HG03342 (cell line): Measurements from ENCODE around the gene BOD1L1.
"Not testable (repeated sequence)": the region's sequence is repeated elsewhere in the genome, so short reads cannot be mapped to it uniquely, and the experiment has no call there.

Experiments
- ATAC-seq: cut with Tn5 transposase; IDR thresholded peaks from one replicate; pipeline ENCODE4 v1.9.1; 2021; ENCODE audit warnings: mild to moderate bottlenecking, moderate library complexity; ENCODE audit not compliant: unreplicated experiment

Gene BOD1L1

DNA sequence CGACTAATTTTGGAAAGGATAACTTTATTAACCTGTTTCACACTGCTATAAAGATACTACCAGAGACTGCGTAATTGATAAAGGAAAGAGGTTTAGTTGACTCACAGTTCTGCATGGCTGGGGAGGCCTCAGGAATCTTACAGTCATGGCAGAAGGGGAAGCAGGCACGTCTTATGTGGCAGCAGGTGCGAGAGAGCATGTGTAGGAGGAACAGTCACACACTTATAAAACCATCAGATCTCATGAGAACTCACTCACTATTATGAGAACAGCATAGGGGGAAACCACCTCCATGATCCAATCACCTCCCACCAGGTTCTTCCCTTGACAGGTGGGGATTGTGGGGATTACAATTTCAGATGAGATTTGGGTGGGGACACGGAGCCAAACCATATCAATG lies 67.4 kb downstream of the BOD1L1 start:
- not testable (repeated sequence) for ATAC-seq

DNA sequence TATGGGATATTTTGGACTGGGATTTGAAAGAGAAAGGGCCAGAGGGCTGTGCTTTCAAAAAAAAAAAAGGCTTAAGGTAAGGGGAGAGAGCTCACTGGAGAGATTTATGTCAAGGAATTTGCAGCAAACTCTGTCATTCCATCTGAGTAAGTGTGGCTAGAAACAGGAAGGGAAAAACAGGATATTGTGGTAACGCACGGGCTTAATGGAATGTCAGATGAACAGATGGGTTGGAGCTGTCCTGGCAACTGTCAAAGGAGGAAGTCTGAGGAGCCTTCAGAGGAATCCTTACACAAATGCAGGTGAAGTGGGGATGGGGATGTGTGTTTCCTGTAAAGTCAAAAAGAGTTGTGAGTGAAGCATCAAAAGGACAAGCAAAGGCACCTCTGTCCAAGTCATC lies 68.1 kb downstream of the BOD1L1 start:
- ATAC-seq: no peak

DNA sequence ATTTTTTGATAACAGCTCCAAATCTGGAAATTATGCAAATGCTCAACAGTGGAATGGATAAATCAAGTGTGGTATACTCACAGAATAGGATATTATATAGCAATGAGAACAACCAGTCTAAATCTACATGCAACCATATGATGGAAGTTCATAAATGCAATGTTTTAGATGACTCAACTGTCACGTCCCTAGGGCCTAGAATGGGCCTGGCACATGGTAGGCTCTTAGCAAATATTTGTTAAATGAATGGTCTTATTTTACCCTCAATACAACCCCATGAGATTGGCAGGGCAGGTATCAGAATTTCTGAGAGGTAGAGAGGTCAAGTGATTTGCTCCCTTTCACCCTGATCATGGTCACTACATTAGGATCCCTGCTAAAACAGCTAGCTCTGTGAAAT lies 68.6 kb downstream of the BOD1L1 start:
- no peak for ATAC-seq

DNA sequence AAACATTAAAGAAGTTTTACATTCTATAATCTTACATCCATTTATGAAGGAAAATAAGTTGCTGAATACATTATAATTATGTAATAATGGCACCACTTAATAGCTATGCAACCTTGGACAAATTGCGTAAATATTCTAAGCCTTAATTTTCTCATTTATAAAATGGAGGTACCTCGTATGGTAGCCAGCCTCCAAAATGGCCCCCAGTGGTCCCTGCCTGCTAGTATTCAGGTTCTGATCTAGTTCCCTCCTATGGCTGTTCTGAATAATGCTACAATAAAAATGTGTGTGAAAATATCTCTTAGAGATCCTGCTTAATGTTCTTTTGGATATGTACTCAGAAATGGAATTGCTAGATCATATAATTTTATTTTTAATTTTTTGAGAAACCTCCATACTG lies 72.2 kb downstream of the BOD1L1 start:
- no peak for ATAC-seq

DNA sequence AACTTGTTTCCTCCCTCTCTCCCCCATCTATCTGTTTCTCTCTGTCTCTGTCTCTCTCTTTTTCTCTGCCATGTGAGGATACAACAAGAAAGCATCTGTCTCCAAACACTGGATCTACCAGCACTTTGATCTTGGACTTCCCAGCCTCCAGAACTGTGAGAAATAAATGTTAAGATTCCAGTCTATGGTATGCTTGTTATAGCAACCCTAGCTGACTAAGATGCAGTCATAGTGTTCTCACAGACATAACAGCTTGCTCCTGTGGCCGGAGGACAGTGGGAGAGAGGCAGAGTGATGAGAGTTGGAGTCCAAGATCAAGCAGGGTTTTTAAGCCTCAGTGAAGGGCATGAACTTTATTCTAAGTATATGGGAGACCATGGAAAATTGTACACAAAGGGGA lies 74.4 kb downstream of the BOD1L1 start:
- ATAC-seq: no peak

DNA sequence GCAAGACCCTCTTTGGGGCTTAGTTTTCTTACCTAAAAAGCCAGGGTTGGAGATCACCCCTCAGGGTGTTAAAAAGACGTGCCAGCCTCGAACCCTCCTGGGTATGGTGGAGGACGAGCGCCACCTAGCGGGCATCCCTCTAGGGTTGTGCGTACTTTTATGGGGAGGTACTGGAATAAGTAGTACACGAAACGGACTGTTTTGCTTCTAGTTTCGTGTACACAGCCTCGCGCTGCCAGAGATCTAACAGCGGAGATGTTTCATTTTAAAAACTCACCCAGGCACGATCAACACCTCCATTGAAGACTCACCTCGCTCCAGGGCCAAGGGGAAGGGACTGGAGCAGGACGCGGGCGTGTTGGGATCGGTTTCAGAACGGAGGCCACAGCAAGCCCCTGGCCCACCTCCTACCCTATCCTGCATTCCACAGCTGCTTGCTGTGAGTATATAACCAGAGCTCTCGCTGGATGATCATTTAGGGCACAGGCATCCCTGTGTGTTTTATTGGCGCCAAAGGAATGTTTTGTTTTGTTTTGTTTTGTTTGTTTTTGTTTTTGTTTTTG lies 78.5 kb downstream of the BOD1L1 start:
- ATAC-seq: peak; percentile 79

DNA sequence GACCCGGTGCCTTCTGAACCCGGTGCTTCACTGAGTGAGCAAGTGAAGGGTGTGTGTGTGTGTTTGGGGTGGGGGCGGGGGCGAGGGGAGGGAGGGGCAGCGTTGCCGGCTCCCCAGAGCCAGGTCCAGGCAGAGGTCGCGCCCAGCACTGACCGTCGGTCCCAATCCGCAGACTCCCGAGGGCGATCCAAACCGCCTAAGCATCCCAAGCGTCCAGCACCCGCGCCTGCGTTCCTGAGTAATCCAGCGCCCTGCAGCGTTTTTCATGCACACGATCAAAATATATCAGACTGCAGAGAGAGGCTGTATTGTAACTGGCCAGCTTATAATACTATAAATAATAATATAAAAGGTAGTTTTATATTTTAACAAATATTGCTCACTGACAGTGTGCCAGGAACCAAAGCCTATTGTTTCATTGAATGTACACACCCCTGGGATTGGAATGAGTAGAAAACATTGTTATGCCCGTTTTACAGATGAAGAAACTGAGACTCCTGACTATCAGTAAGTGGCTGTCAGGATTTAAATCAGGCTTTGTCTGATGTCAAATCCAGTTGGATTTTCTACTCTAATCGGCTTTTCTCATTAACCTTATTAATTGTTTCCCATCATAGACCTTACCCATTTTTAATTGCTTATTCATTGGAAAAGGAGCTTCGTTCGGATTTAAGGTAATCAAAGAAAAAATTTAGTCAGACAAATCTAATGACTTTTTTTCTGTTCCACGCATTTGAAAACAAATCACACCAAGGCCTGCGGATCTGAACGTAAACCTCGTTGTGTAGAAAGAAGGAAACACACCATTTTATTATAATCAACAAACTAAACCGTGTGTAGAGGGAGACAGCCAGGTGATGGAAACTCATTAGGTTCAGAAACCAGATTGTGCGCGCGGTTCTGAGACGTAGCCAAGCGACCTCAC lies 79.2 kb downstream of the BOD1L1 start:
- ATAC-seq: no peak

DNA sequence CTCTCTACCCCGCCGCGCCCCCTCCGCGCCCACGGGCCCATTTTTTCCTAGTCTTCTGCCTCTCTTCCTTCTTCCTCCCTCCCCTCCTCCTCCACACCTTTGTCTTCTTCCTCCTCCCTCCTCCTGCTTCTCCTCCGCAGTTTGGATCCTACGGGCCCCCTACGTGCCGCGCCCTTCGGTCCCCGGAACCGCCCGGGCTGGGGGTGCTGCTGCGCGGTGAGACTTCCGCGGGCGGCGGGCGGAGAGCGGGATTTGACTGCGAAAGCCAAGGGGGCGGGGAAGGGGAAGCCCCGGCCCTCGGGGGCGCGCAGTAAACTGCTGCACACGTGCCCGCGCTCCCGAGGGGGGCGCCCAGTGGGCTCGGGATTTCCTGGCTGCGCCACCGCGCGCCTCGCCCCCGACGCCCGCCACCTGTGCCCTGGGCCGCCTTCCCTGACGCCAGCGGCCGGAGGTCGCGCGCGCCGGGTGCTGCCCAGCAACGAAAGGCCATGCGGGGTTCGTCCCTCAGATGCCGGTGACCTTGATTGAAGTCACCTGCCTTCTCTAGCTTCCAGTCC lies 80.0 kb downstream of the BOD1L1 start:
- no peak for ATAC-seq

DNA sequence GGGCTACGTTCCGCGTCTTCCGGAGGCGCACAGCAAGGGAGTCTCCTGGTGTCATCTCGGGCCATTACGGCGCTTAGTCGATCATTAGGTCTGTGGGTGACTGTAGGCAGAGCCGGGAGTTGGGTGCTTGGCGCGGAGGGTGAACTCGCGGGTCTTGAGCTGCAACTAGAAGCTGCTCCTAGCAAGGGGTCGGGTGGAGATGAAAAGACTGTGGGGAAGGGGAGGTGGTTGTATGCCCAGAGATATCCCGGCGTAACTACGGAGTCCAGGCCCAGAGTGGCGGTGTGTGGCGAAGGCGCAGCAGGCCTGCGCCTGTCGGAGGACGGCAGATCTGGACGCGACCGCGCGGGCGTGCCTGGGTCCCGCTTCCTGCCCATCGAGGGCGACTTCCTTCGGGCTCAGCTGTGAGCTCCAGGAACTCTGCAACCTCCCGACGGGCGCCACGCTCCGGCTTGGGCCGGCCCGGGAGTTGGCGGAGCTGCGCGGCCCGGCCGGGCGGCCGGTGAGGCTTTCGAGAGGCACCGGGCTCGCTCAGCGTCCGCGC lies 80.5 kb downstream of the BOD1L1 start:
- no peak for ATAC-seq

DNA sequence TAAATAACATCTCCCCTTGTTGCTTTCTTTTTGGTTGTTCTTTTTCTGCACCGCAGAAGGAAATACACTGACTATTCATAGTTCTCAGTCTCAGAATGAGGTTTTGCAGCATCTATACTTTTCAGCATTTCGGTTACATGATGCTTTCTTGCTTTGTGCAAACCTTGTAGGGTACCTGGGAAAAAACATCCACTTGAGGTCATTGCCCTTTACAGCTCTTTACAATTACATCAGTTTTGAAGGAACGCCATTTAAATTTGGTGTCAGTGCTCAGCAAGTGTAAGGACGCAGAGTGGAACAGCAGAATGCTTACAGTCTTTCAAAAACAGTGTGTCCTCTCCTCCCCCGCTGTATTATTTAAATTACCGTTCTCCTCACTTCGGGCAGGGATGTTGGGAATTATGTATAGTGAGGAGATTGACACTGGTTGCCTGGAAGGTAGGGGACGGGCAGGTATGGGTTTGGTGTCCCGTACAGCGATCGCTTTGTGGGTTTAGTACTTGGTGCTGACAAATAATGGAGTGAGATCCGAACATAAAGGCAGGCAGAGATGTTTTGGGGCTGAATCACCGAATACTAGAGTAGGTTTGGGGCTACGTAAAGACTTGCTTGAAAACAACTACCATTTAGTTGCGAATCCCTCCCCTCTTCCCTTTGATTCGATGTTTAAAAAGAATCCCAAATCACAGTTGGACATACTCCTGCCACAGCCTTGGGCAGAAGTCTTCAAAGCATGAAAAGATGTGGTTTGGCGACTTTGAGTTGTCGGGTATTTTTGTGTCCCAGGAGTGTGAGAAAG lies 81.2 kb downstream of the BOD1L1 start:
- no peak for ATAC-seq

DNA sequence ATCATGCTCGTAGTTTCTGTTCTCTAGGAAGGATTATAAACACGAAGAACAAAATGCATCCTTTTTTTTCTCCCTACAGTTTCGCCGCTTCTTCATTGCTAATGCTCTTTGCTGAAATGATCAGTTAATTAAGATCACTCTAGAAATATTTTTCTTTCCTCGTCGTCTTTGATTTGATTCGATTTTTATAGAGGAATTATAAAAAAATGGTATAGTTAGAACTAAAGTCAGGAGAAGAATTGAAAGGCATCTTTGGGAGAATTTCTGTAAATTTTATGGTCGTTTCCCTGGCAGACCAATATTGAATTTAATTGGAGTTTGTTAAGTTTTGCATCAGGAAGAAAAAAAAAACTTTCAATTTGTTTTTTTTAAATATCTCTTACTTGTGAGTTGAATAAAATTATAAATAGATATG lies 82.1 kb downstream of the BOD1L1 start:
- ATAC-seq: no peak

DNA sequence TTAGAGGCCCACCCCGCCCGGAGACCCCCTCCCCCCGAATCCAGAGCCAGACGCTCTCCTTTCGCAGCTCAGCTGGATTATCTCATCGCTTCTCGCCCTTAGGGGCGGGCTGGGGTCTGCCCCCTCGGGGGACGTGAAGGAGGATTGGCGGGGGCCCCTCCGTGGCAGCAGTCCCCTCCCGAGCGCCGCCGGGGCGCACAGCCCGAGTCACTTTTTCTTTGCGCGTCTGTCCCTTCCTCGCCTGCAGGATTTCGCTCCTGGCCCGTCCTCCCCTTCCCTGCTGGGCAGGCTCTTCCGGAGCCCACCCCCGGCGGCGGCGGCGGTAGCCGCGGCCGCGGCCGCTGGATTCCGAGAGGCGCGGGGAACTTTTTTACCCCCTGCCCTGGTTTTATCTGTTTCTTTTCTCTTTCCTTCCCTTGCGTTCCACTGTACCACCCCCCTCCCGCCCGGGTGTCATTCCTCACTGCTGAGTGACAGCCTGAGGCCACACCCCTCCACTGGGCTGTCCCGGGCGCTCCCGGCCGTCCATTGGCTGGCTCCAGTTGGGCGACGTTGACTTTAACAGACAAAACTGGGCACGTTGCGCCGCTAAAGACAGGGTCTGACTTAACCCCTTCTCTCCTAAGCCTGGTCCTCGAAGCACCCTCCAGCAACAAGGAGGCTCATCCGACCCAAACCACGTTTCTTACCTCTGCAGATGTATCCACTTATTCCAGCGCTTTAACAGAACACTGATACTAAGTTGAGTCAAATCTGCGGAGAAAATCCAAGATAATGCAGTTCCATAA lies 82.7 kb downstream of the BOD1L1 start:
- peak; percentile 49 for ATAC-seq

DNA sequence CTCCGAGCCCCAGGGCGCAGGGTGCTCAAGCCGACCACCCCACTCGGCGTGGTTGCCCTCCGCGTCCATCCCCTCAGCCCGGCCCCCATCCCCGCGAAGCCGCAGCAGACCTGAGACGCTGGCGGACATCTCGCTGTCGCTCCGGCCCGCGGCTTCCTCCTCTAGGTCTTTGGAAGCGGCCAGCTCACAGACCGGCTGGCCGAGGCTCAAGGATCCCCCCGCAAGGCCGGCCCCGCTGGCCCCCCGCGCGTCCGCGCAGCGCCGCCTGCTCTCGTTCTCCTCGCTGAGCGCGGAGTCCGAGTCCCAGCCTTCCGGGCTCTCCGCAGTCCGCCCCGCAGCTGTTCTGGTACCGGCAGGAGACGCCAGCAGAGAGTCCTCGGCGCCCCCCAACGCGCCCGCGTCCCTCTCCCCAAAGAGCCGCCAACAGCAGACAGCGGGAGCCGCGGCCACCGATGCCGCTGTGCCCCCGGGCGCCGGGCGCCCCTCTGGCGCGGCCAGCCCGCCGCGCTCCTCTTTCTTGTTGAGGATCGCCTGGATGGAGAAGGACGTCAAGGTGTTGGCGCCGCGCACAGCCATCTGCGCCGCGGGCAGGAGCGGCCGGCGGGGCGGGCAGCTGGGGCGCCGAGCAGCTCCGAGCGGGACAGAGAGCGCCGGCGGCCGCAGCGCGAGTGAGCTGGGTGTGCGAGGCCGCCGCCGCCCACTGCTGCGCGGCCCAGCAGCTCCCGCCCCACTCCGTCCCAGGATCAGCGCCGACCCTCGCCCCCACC lies 83.5 kb downstream of the BOD1L1 start, which contains the start of gene NKX3-2:
Gene NKX3-2 (minus strand): TSS at position 670 of the 767 bp plus-strand sequence. CDS start 94 bp downstream, at position 576.
- ATAC-seq: no peak

DNA sequence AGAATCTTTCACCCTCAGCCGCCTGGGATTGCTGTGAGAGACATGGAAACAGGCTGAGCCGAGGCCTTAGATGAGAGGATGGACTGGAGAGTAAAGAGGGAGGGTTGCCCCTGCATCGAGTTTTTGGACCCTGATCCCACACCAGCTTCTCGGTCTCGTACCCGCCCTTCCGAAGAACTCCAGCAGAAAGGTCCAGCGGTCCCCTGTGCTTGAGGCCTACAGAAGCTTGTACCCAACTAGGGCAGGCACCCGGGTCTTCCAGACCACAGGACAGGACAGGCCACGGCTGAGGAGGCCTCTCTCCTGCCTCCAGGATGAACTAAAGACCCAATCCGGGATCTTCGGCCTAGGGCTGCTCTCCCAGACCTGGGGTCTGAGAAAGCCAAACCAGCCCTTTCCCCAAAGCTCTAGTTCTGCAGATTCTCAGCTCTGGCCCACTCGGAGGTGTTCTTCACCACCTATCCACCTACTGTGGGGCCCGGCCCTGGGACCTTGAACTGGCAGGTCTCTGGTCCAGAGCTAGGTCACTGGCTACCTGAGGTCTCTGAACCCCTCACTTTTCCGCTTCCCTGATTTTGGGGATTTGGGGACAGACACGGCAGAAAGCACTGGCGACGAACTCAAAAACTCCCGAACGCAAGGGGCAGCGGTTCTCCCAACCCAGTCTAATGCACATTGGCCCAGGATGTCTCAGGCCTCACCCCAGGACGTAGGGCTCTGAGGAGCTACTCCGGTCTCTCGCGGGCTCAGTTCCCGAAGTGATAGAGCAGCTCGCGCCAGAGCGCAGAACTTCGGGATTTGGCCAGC lies 84.3 kb downstream of the BOD1L1 start:
- ATAC-seq: no peak

DNA sequence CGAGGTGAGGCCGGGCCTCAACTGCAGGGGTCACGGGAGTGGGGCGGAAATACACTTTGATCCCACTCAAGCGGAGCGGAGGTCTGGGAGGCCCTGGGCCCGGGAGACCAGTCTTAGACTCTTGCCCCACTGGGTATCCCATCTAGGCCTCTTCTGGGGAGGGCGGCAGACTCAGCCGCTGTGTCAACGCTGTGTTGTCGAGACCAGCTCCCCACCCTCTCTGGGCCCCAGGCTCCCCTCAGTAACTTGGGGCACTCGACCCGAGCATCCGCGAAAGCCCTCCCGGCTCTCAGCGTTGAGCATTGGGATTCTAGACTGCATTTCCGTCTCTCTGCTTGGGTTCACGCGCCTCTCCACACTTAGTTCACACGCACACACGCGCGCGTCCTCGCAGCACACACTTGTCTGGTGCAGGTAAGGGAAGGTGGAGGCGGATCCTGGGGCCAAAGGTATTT lies 84.9 kb downstream of the BOD1L1 start:
- no peak for ATAC-seq

DNA sequence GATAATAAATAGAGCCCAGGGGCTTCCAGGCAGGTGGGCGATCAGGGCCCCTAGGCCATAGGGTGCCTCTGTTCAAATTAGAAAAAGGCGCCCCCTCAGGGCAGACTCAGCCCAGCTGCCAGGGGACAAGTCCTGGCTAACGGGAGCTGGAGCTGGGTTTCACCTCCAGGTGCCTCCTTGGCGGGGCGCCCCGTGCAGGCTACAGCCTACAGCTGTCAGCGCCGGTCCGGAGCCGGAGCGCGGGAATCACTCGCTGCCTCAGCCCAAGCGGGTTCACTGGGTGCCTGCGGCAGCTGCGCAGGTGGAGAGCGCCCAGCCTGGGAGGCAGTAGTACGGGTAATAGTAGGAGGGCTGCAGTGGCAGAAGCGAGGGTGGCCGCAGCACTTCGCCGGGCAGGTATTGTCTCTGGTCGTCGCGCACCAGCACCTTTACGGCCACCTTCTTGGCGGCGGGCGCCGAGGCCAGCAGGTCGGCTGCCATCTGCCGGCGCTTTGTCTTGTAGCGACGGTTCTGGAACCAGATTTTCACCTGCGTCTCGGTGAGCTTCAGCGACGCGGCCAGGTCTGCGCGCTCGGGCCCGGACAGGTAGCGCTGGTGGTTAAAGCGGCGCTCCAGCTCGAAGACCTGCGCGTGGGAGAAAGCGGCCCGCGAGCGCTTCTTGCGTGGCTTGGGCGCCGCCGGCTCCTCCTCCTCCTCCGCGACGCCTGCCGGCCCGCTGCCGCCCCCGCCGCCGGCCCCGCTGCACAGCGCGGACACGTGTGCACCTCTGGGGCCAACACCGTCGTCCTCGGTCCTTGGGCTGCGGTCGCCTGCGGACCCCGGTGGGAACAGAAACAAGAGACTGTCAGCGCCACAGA lies 85.6 kb downstream of the BOD1L1 start:
- no peak for ATAC-seq

DNA sequence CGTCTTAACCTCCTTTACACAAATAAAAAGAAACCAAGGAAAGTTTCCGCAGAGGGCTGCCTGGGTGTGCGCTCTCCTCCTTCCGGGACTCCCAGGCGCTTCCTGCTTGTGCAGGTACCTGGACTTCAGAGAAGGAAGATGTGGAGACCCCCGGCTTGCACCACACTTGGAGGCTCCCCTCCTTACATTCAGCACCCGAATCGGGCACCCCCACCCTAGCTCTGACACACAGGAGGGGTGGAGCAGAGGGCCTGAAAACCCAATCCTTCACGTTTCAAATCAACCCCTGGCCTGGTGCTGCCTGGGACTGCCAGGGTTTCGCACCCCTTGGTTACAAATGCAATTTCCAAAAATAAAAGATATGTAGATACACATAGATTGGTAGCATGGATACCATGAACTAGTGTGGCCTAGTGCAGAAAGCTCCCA lies 86.3 kb downstream of the BOD1L1 start:
- ATAC-seq: no peak
